ENCODE measurements around the gene FAM90A1. TPM values are rescaled to one million over a fixed set of nuclear protein-coding genes. Genes with fewer than 3 reads are reported as not detected.
"Not testable (repeated sequence)": the region's sequence is repeated elsewhere in the genome, so short reads cannot be mapped to it uniquely, and the experiment has no call there.

The FAM90A1 gene
- polyA plus RNA-seq, 3 donors = 1.6 to 3.1 (median 2.7) TPM

DNA sequence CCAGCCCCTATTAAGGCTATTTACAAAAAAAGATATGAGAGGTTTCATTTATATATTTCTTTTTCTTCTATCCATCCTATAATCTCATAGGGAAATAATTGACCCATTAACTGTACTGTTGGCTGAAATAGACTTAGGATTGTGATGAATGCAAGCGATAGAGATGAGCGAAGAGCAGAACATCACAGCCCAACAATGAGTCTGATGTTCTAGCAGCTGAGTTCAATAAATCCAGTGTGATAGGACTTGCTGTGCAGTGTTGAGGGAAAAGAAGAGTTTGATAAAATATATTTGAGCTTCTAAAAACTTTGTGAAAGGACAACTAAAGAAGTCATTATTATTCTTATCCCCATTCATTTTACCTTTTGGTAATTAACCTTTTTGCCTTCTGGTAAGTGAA lies 54.5 kb downstream of the FAM90A1 start:
- DNase-seq = not testable (repeated sequence)

Other genes with a start within 250 kb of the FAM90A1 start
- 10 to 100 TPM; 20.1 to 24.1 (median 23.3) TPM for gene FOXJ2, start 194.9 kb downstream of the FAM90A1 start, polyA plus RNA-seq (ENCODE audit: insufficient read length in 3 of 3)
- 1 to 10 TPM; 2.4 to 3.7 (median 3.5) TPM for gene C3AR1, start 161.3 kb downstream of the FAM90A1 start, polyA plus RNA-seq (ENCODE audit: insufficient read length in 3 of 3)
- 10 to 100 TPM; 29.7 to 36.5 (median 31.3) TPM for gene NECAP1, start 145.3 kb downstream of the FAM90A1 start, polyA plus RNA-seq (ENCODE audit: insufficient read length in 3 of 3)
- 1 to 10 TPM; 1.6 to 2.3 (median 2.2) TPM for gene CLEC4A, start 104.0 kb downstream of the FAM90A1 start, polyA plus RNA-seq (ENCODE audit: insufficient read length in 3 of 3)
- gene ZNF705A, start 70.6 kb downstream of the FAM90A1 start, polyA plus RNA-seq (ENCODE audit: insufficient read length in 3 of 3) = not detected
- under 1 TPM; 0.07 to 0.18 (median 0.10) TPM for gene CLEC6A, start 228.3 kb upstream of the FAM90A1 start, polyA plus RNA-seq (ENCODE audit: insufficient read length in 3 of 3)

Data from renal pelvis (tissue), 4 donors.